Medulla oblongata (tissue), 1 donor: ENCODE measurements around the gene LLGL2.

Experiments used
- DNase-seq: peaks from one replicate; pipeline ENCODE4 v3.0.0-alpha.2; 2015; ENCODE audit errors: extremely low spot score

Gene LLGL2

GRCh38 chr17:75612906-75613626 is 87.6 kb downstream of the LLGL2 start:
- no peak for DNase-seq

DNA sequence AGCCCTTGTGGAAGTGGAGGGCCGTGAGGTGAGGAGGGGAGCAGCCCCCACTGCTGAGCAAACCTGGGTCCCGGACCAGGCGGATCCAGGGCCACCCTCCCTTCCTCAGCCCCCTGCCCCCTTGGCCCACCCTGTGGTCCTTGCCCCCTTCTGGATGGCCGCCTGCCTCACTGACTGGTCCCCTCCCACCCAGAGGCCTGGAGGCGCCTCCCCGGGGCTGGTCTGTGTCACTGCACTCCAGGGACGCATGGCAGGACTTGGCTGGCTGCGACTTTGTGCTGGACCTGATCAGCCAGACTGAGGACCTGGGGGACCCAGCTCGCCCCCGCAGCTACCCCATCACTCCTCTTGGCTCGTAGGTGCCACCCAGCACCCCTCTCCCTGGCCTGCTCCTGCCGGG is 88.5 kb downstream of the LLGL2 start:
- no peak for DNase-seq

DNA sequence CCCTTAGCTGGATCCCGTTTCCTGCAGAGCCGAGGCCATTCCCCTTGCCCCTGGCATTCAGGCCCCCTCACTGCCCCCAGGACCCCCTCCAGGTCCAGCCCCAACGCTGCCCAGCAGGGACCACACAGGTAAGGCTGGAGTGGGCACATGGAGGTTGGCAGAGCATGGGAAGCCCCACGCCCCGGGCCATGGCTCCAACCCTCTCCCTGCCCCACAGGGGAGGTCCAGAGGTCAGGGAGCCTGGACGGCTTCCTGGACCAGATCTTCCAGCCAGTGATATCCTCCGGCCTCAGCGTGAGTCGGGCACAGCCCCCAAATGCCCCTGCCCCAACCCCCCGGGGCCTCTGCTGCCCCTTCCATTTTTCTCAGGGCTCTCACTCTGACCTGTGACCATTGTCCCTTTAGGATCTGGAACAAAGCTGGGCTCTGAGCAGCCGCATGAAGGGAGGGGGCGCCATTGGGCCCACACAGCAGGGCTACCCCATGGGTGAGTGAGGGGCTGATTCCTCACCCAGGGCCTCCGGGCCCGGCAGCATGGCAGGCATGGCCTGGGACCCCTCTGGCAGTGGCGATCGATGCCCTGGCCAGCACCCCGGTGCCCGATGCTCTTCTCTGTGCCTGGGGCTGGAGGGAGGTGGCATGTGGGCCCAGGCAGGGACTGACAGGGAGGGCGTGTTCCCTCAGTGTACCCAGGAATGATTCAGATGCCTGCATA is 89.2 kb downstream of the LLGL2 start:
- DNase-seq = no peak

- no peak for DNase-seq
Observed at GRCh38 chr17:75615301-75615700, 89.8 kb downstream of the LLGL2 start.

- no peak for DNase-seq
Observed at GRCh38 chr17:75616521-75617122, 91.1 kb downstream of the LLGL2 start.

- no peak for DNase-seq
Observed at GRCh38 chr17:75617218-75617617, 91.7 kb downstream of the LLGL2 start.

DNA sequence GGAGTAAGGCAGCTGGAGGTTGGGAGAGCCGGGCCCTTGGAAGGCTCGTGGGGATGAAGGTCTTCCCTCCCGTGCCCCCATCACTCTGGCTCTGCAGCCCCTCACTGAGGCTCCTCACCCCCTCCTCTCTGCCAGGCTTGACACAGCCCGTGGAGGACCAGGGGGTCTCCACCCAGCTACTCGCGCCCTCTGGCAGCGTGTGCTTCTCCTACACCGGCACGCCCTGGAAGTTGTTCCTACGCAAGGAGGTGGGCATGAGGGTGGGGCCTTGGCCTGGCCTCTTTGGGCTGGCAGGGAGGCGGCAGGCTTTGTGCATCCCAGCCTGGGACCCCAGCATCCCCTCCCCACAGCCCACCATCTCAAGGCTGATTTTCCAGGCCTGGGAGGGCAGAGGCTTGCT is 92.2 kb downstream of the LLGL2 start:
- DNase-seq = no peak

- DNase-seq = no peak
Observed at GRCh38 chr17:75619506-75620431, 94.3 kb downstream of the LLGL2 start.

GRCh38 chr17:75621489-75621888 is 96.0 kb downstream of the LLGL2 start:
- no peak for DNase-seq

DNA sequence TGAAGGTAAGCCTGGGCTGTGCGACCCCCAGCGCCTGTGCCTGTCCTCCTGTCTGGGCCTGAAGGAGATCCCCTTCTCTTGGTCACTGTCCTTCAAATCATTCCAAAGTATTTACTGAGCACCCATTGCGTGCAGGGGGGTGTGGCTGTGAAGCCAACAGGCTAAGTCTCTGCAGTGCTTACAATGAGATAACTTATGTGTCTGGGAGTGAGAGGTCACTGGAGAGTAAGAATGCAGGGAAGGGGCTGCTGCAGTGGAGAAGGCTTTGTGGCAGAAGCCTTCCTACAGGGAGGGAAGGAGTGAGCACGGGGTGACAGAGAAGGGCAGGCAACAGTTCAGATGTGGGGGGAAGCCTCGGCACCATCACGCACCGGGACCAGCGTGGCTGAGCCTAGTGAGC is 96.6 kb downstream of the LLGL2 start:
- DNase-seq = no peak

DNA sequence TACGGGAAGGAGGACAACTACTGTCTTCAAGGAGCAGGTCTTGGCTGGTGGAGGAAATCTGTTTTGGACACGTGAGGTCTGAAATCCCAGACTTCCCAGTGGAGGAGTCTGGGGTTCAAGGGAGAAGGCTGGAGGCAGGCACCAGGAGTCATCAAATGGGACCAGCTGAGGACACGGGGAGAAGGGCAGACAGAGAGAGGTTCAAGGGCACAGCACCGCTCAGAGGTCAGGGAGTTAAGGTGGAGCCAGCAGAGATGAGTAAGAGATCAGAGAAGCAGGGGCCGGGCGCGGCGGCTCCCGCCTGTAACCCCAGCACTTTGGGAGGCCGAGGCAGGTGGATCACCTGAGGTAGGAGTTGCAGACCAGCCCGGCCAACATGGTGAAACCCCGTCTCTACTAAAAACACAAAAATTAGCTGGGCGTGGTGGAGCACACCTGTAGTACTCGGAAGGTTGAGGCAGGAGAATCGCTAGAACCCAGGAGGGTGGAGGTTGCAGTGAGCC is 97.3 kb downstream of the LLGL2 start:
- no peak for DNase-seq

- no peak for DNase-seq
Observed at GRCh38 chr17:75623386-75623785, 97.9 kb downstream of the LLGL2 start.

DNA sequence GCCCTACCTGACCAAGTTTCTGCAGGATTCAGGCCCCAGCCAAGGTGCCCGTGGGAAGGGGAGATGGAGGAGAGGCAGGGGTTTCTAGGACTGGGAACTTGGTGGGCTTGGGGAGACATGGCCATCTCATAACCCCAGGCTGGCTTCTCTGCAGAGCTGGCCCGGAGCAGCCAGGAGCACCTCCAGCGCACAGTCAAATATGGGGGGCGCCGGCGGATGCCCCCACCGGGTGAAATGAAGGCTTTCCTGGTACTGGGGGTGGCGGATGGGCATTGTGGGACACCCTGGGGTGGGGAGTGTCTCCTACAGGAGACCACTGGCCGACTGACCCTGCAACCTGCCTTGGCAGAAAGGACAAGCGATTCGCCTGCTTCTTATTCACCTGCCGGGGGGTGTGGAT is 98.5 kb downstream of the LLGL2 start:
- no peak for DNase-seq
